HepG2 (cell line): ENCODE results near the gene SMAD6.

ENCODE experiments used
- BCL3 ChIP-seq: sonication (generic); formaldehyde crosslinking; IDR thresholded peaks from 2 replicates; pipeline ENCODE4 v1.5.1; 2020; ENCODE audit warnings: mild to moderate bottlenecking, missing genetic modification reagents, moderate library complexity
- CREB1 ChIP-seq, 2 experiments: fragments of 450-650 bp in 1 of 2; IDR thresholded peaks; 2 replicates each; pipeline ENCODE4 v1.6.1; 2016 to 2017; ENCODE audit warnings: control low read depth in 1 of 2, mild to moderate bottlenecking in 1 of 2, missing compliant biosample characterization in 1 of 2, missing genetic modification characterization in 1 of 2
- FOXK2 ChIP-seq: fragments of 450-650 bp; IDR thresholded peaks from 2 replicates; pipeline ENCODE4 v1.6.1; 2016
- JUNB ChIP-seq: sonication (generic); formaldehyde crosslinking; IDR thresholded peaks from 2 replicates; pipeline ENCODE4 v1.8.0; 2022; ENCODE audit warnings: missing genetic modification reagents, mild to moderate bottlenecking, borderline replicate concordance
- KLF11 ChIP-seq: IDR thresholded peaks from 2 replicates; pipeline ENCODE4 v1.6.1; 2016; ENCODE audit warnings: missing compliant biosample characterization
- MAX ChIP-seq: IDR thresholded peaks from 2 replicates; pipeline ENCODE4 v1.6.1; 2012; ENCODE audit warnings: inconsistent platforms
- PLSCR1 ChIP-seq: sonication (generic); formaldehyde crosslinking; IDR thresholded peaks from 2 replicates; pipeline ENCODE4 v1.5.0; 2020; ENCODE audit warnings: missing genetic modification reagents, mild to moderate bottlenecking, borderline replicate concordance
- RNF2 ChIP-seq: fragments of 450-650 bp; conservative IDR thresholded peaks from 2 replicates; pipeline ENCODE4 v1.6.1; 2016; ENCODE audit warnings: low read depth
- ZBTB7A ChIP-seq: sonication (generic); formaldehyde crosslinking; IDR thresholded peaks from 2 replicates; pipeline ENCODE4 v1.8.0; 2022; ENCODE audit warnings: mild to moderate bottlenecking, missing genetic modification reagents
- ZSCAN20 ChIP-seq: sonication (generic); formaldehyde crosslinking; IDR thresholded peaks from 2 replicates; pipeline ENCODE4 v1.4.0; 2020; ENCODE audit warnings: missing genetic modification reagents, mild to moderate bottlenecking, borderline replicate concordance
- TF ChIP-seq, protein P1 (sequence below): sonication (generic); formaldehyde crosslinking; IDR thresholded peaks from 2 replicates; pipeline ENCODE4 v1.5.0; 2020; ENCODE audit warnings: mild to moderate bottlenecking, missing genetic modification reagents, moderate library complexity
- TF ChIP-seq, protein P2 (sequence below), 2 experiments: IDR thresholded peaks; 2 replicates each; pipeline ENCODE4 v1.6.1; 2011 to 2012; ENCODE audit warnings: low read length in 2 of 2, borderline replicate concordance in 1 of 2, low read depth in 1 of 2, mild to moderate bottlenecking in 1 of 2, moderate library complexity in 1 of 2

DNA sequence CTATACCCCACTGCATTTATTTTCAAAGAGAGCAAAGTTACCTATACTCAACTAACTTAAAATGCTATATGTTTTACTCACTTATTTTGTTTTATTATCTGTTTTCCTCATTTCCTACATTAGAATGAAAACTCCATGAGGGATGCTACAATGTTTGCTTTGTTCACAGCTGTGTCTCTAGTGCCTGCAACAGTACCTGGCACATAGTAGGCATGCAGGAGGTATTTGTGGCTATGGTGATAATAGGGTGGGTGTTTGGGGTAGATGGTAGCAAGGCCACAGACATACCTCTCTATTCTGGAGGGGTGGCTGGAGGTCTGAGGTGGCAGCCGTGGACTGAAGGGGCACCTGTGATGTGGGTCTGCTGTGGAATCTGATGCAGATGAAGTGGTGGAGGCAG, 24.7 kb upstream of the SMAD6 start:
- no peak for TF ChIP-seq ZSCAN20 (CRISPR knock-in tag)
- TF ChIP-seq MAX = no peak
- TF ChIP-seq FOXK2 = no peak
- no peak for TF ChIP-seq BCL3 (CRISPR knock-in tag)
- TF ChIP-seq PLSCR1 = no peak
- no peak for TF ChIP-seq ZBTB7A (CRISPR knock-in tag)
- TF ChIP-seq, protein P1, sequence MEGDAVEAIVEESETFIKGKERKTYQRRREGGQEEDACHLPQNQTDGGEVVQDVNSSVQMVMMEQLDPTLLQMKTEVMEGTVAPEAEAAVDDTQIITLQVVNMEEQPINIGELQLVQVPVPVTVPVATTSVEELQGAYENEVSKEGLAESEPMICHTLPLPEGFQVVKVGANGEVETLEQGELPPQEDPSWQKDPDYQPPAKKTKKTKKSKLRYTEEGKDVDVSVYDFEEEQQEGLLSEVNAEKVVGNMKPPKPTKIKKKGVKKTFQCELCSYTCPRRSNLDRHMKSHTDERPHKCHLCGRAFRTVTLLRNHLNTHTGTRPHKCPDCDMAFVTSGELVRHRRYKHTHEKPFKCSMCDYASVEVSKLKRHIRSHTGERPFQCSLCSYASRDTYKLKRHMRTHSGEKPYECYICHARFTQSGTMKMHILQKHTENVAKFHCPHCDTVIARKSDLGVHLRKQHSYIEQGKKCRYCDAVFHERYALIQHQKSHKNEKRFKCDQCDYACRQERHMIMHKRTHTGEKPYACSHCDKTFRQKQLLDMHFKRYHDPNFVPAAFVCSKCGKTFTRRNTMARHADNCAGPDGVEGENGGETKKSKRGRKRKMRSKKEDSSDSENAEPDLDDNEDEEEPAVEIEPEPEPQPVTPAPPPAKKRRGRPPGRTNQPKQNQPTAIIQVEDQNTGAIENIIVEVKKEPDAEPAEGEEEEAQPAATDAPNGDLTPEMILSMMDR (CRISPR knock-in tag) = no peak
- TF ChIP-seq, protein P2, sequence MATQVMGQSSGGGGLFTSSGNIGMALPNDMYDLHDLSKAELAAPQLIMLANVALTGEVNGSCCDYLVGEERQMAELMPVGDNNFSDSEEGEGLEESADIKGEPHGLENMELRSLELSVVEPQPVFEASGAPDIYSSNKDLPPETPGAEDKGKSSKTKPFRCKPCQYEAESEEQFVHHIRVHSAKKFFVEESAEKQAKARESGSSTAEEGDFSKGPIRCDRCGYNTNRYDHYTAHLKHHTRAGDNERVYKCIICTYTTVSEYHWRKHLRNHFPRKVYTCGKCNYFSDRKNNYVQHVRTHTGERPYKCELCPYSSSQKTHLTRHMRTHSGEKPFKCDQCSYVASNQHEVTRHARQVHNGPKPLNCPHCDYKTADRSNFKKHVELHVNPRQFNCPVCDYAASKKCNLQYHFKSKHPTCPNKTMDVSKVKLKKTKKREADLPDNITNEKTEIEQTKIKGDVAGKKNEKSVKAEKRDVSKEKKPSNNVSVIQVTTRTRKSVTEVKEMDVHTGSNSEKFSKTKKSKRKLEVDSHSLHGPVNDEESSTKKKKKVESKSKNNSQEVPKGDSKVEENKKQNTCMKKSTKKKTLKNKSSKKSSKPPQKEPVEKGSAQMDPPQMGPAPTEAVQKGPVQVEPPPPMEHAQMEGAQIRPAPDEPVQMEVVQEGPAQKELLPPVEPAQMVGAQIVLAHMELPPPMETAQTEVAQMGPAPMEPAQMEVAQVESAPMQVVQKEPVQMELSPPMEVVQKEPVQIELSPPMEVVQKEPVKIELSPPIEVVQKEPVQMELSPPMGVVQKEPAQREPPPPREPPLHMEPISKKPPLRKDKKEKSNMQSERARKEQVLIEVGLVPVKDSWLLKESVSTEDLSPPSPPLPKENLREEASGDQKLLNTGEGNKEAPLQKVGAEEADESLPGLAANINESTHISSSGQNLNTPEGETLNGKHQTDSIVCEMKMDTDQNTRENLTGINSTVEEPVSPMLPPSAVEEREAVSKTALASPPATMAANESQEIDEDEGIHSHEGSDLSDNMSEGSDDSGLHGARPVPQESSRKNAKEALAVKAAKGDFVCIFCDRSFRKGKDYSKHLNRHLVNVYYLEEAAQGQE (IDR thresholded peaks at IDR 0.05; ENCODE audit: borderline replicate concordance in 1 of 2, low read depth in 1 of 2, low read length in 2 of 2) = no peak
- no peak for TF ChIP-seq RNF2
- no peak for TF ChIP-seq CREB1 (IDR thresholded peaks at IDR 0.05)
- no peak for TF ChIP-seq CREB1 (CRISPR knock-in tag; IDR thresholded peaks at IDR 0.05)
- TF ChIP-seq JUNB (CRISPR knock-in tag) = no peak
- TF ChIP-seq KLF11 (CRISPR knock-in tag) = no peak
